ENCODE measurements around the gene MLH1.
"Not testable (repeated sequence)": the region's sequence is repeated elsewhere in the genome, so short reads cannot be mapped to it uniquely, and the experiment has no call there.

The MLH1 gene

GRCh38 chr3:37053753-37054152 is 60.4 kb downstream of the MLH1 start:
- Histone ChIP-seq H3K27me3 (replicated peaks; ENCODE audit: control insufficient read depth, insufficient read depth, low read length) (no peaks in the 10 kb centered on the region), H3K4me3 (replicated peaks; ENCODE audit: low read depth, low read length) (no peak overlapping the region), H3K36me3 (ENCODE audit: control insufficient read depth, insufficient read depth, low read length) (peaks cover 21% of the 10 kb centered on the region)
- no peak for DNase-seq (ENCODE audit: extremely low read depth, insufficient read length)
- no peak for TF ChIP-seq CTCF (IDR thresholded peaks at IDR 0.05; ENCODE audit: insufficient read depth, low read length, poor library complexity, severe bottlenecking)

GRCh38 chr3:37054370-37054769 is 61.1 kb downstream of the MLH1 start:
- no peak for TF ChIP-seq CTCF (IDR thresholded peaks at IDR 0.05; ENCODE audit: insufficient read depth, low read length, poor library complexity, severe bottlenecking)
- H3K36me3 ChIP-seq (ENCODE audit: control insufficient read depth, insufficient read depth, low read length), result peaks cover 17% of the 10 kb centered on the region
- DNase-seq (ENCODE audit: extremely low read depth, insufficient read length), result peak; percentile 25
- H3K27me3 ChIP-seq (replicated peaks; ENCODE audit: control insufficient read depth, insufficient read depth, low read length), result no peaks in the 10 kb centered on the region
- no peak overlapping the region for H3K4me3 ChIP-seq (replicated peaks; ENCODE audit: low read depth, low read length)

- H3K36me3 ChIP-seq (ENCODE audit: control insufficient read depth, insufficient read depth, low read length), result peaks cover 17% of the 10 kb centered on the region
- H3K4me3 ChIP-seq (replicated peaks; ENCODE audit: low read depth, low read length); H3K27me3 ChIP-seq (replicated peaks; ENCODE audit: control insufficient read depth, insufficient read depth, low read length); DNase-seq (ENCODE audit: extremely low read depth, insufficient read length): not testable (repeated sequence)
Observed at GRCh38 chr3:37055077-37055476, 61.8 kb downstream of the MLH1 start.

GRCh38 chr3:37056826-37057225 is 63.5 kb downstream of the MLH1 start:
- Histone ChIP-seq H3K27me3 (replicated peaks; ENCODE audit: control insufficient read depth, insufficient read depth, low read length) (no peaks in the 10 kb centered on the region), H3K4me3 (replicated peaks; ENCODE audit: low read depth, low read length) (no peak overlapping the region), H3K36me3 (ENCODE audit: control insufficient read depth, insufficient read depth, low read length) (peaks cover 14% of the 10 kb centered on the region)
- TF ChIP-seq CTCF (IDR thresholded peaks at IDR 0.05; ENCODE audit: insufficient read depth, low read length, poor library complexity, severe bottlenecking), result no peak
- no peak for DNase-seq (ENCODE audit: extremely low read depth, insufficient read length)

- TF ChIP-seq CTCF (IDR thresholded peaks at IDR 0.05; ENCODE audit: insufficient read depth, low read length, poor library complexity, severe bottlenecking), result no peak
- Histone ChIP-seq H3K4me3 (replicated peaks; ENCODE audit: low read depth, low read length) (no peak overlapping the region), H3K36me3 (ENCODE audit: control insufficient read depth, insufficient read depth, low read length) (peaks cover 14% of the 10 kb centered on the region), H3K27me3 (replicated peaks; ENCODE audit: control insufficient read depth, insufficient read depth, low read length) (no peaks in the 10 kb centered on the region)
- DNase-seq (ENCODE audit: extremely low read depth, insufficient read length), result no peak
Observed at GRCh38 chr3:37058117-37058516, 64.8 kb downstream of the MLH1 start.

- Histone ChIP-seq H3K36me3 (ENCODE audit: control insufficient read depth, insufficient read depth, low read length) (peaks cover 10% of the 10 kb centered on the region), H3K4me3 (replicated peaks; ENCODE audit: low read depth, low read length) (no peak overlapping the region), H3K27me3 (replicated peaks; ENCODE audit: control insufficient read depth, insufficient read depth, low read length) (no peaks in the 10 kb centered on the region)
- no peak for TF ChIP-seq CTCF (IDR thresholded peaks at IDR 0.05; ENCODE audit: insufficient read depth, low read length, poor library complexity, severe bottlenecking)
- DNase-seq (ENCODE audit: extremely low read depth, insufficient read length), result no peak
Observed at GRCh38 chr3:37064747-37065146, 71.4 kb downstream of the MLH1 start.

Data from GM06990 (cell line).